ENCODE measurements around the gene OTC. TPM values are rescaled to one million over a fixed set of nuclear protein-coding genes. Genes with fewer than 3 reads are reported as not detected.

OTC gene
- total and polyA plus RNA-seq, 2 donors from 2014 or later: not detected

- Histone ChIP-seq H3K36me3 (ENCODE audit: control insufficient read depth in 2 of 3, insufficient read depth in 3 of 3, low read length in 3 of 3) (no peaks in the 10 kb centered on the region), H3K27me3 (ENCODE audit: control insufficient read depth, insufficient read depth, low read length) (no peaks in the 10 kb centered on the region), H3K9ac (ENCODE audit: low read length in 3 of 3) (no peak overlapping the region), H3K9me3 (ENCODE audit: control insufficient read depth in 2 of 3, insufficient read depth in 1 of 3, low read length in 3 of 3) (no peaks in the 10 kb centered on the region), H3K27ac (ENCODE audit: low read depth in 2 of 2, low read length in 2 of 2) (no peak overlapping the region), H3K4me1 (ENCODE audit: control insufficient read depth in 2 of 3, insufficient read depth in 2 of 3, low read depth in 1 of 3, low read length in 3 of 3) (no peaks in the 10 kb centered on the region), H3K4me3 (ENCODE audit: low read length in 3 of 3) (no peak overlapping the region)
- TF ChIP-seq CTCF (IDR thresholded peaks at IDR 0.05; ENCODE audit: borderline replicate concordance, extremely low read depth, insufficient read depth): no peak
- FAIRE-seq (no peak), DNase-seq (no peak)
- intact Hi-C loops (cut with DNase I): no loop called here
Measured at GRCh38 chrX:38407126-38407525, 54.7 kb downstream of the OTC start.

- FAIRE-seq: no peak
- no peak overlapping the region for H3K9ac ChIP-seq (ENCODE audit: low read length in 3 of 3)
- intact Hi-C loops (cut with DNase I): no loop called here
Measured at GRCh38 chrX:38409289-38409688, 56.9 kb downstream of the OTC start.

GRCh38 chrX:38426785-38427184 lies 74.4 kb downstream of the OTC start:
- H3K27ac ChIP-seq (ENCODE audit: low read depth in 2 of 2, low read length in 2 of 2): no peak overlapping the region
- intact Hi-C loops (cut with DNase I): no loop called here
- FAIRE-seq: no peak
- no peaks in the 10 kb centered on the region for H3K4me1 ChIP-seq (ENCODE audit: control insufficient read depth in 2 of 3, insufficient read depth in 2 of 3, low read depth in 1 of 3, low read length in 3 of 3)
- H3K9ac ChIP-seq (ENCODE audit: low read length in 3 of 3): no peak overlapping the region
- H3K4me3 ChIP-seq (ENCODE audit: low read length in 3 of 3): no peak overlapping the region
- TF ChIP-seq CTCF (IDR thresholded peaks at IDR 0.05; ENCODE audit: borderline replicate concordance, extremely low read depth, insufficient read depth): no peak
- peak in 2 of 5 donors; percentile 21 to 37 for DNase-seq
- H3K9me3 ChIP-seq (ENCODE audit: control insufficient read depth in 2 of 3, insufficient read depth in 1 of 3, low read length in 3 of 3): no peaks in the 10 kb centered on the region
- H3K27me3 ChIP-seq (ENCODE audit: control insufficient read depth, insufficient read depth, low read length): no peaks in the 10 kb centered on the region
- H3K36me3 ChIP-seq (ENCODE audit: control insufficient read depth in 2 of 3, insufficient read depth in 3 of 3, low read length in 3 of 3): no peaks in the 10 kb centered on the region

More at GRCh38 chrX:38409289-38409688, 56.9 kb downstream of the OTC start:
- H3K36me3 ChIP-seq (ENCODE audit: control insufficient read depth in 2 of 3, insufficient read depth in 3 of 3, low read length in 3 of 3): no peaks in the 10 kb centered on the region
- no peak overlapping the region for H3K27ac ChIP-seq (ENCODE audit: low read depth in 2 of 2, low read length in 2 of 2)
- H3K4me3 ChIP-seq (ENCODE audit: low read length in 3 of 3): no peak overlapping the region
- no peaks in the 10 kb centered on the region for H3K9me3 ChIP-seq (ENCODE audit: control insufficient read depth in 2 of 3, insufficient read depth in 1 of 3, low read length in 3 of 3)
- no peaks in the 10 kb centered on the region for H3K27me3 ChIP-seq (ENCODE audit: control insufficient read depth, insufficient read depth, low read length)
- no peak for DNase-seq
- H3K4me1 ChIP-seq (ENCODE audit: control insufficient read depth in 2 of 3, insufficient read depth in 2 of 3, low read depth in 1 of 3, low read length in 3 of 3): no peaks in the 10 kb centered on the region
- TF ChIP-seq CTCF (IDR thresholded peaks at IDR 0.05; ENCODE audit: borderline replicate concordance, extremely low read depth, insufficient read depth): no peak

- no peaks in the 10 kb centered on the region for H3K27me3 ChIP-seq (ENCODE audit: control insufficient read depth, insufficient read depth, low read length)
- H3K4me3 ChIP-seq (ENCODE audit: low read length in 3 of 3): no peak overlapping the region
- H3K4me1 ChIP-seq (ENCODE audit: control insufficient read depth in 2 of 3, insufficient read depth in 2 of 3, low read depth in 1 of 3, low read length in 3 of 3): no peaks in the 10 kb centered on the region
- FAIRE-seq (no peak), DNase-seq (no peak)
- H3K36me3 ChIP-seq (ENCODE audit: control insufficient read depth in 2 of 3, insufficient read depth in 3 of 3, low read length in 3 of 3): no peaks in the 10 kb centered on the region
- intact Hi-C loops (cut with DNase I): no loop called here
- H3K27ac ChIP-seq (ENCODE audit: low read depth in 2 of 2, low read length in 2 of 2): no peak overlapping the region
- H3K9ac ChIP-seq (ENCODE audit: low read length in 3 of 3): no peak overlapping the region
- TF ChIP-seq CTCF (IDR thresholded peaks at IDR 0.05; ENCODE audit: borderline replicate concordance, extremely low read depth, insufficient read depth): no peak
- no peaks in the 10 kb centered on the region for H3K9me3 ChIP-seq (ENCODE audit: control insufficient read depth in 2 of 3, insufficient read depth in 1 of 3, low read length in 3 of 3)
Measured at GRCh38 chrX:38431525-38431924, 79.1 kb downstream of the OTC start.
